Upper lobe of left lung (tissue), 6 donors: ENCODE measurements around the gene EEF1AKMT4. TPM values are rescaled to one million over a fixed set of nuclear protein-coding genes. Genes with fewer than 3 reads are reported as not detected.
A peak's percentile ranks its signal among the peaks of the same experiment; 100 is the strongest.

Source experiments
- ATAC-seq, 2 donors: fragments of 200-7000 bp; cut with Tn5 transposase; one replicate each; pipeline ENCODE4 v1.9.1; 2022; ENCODE audit warnings: mild to moderate bottlenecking in 2 of 2, moderate library complexity in 2 of 2; ENCODE audit not compliant: low FRiP score in 2 of 2
- DNase-seq, 2 donors: peaks; one replicate each; pipeline ENCODE4 v3.0.0-alpha.2; 2019 to 2020
- H3K27ac ChIP-seq, 4 donors: fragments of 200-600 bp; sonication (generic); one replicate each; pipeline ENCODE4 v1.5.1; 2016 to 2019
- H3K27me3 ChIP-seq, 4 donors: fragments of 200-600 bp; sonication (generic); one replicate each; pipeline ENCODE4 v1.5.1; 2017 to 2019
- H3K36me3 ChIP-seq, 4 donors: fragments of 200-600 bp; sonication (generic); one replicate each; pipeline ENCODE4 v1.5.1; 2016 to 2019
- H3K4me1 ChIP-seq, 4 donors: fragments of 200-600 bp; sonication (generic); one replicate each; pipeline ENCODE4 v1.5.1; 2018 to 2019
- H3K4me3 ChIP-seq, 4 donors: fragments of 200-600 bp; sonication (generic); one replicate each; pipeline ENCODE4 v1.5.1; 2017 to 2019; ENCODE audit warnings: mild to moderate bottlenecking in 2 of 4, moderate library complexity in 1 of 4
- H3K9me3 ChIP-seq, 4 donors: fragments of 200-600 bp; sonication (generic); one replicate each; pipeline ENCODE4 v1.5.1; 2018 to 2019
- EP300 ChIP-seq, 4 donors: sonication (generic); formaldehyde crosslinking; IDR thresholded peaks; one replicate each; pipeline ENCODE4 v1.5.1; 2017; ENCODE audit warnings: antibody characterized with exemption in 4 of 4, control low read depth in 2 of 4
- POLR2A ChIP-seq, 4 donors: fragments of 450-650 bp; IDR thresholded peaks; one replicate each; pipeline ENCODE4 v1.5.1; 2016 to 2017; ENCODE audit warnings: antibody characterized with exemption in 4 of 4, mild to moderate bottlenecking in 2 of 4
- POLR2AphosphoS5 ChIP-seq, 2 donors: sonication (generic); formaldehyde crosslinking; IDR thresholded peaks; one replicate each; pipeline ENCODE4 v1.5.1; 2017; ENCODE audit warnings: antibody characterized with exemption in 2 of 2
- whole genome bisulfite sequencing, 2 donors: methylation state at CpG; one replicate each; pipeline ENCODE4 v1.1.5; 2017 to 2018; 5-methylcytosine and 5-hydroxymethylcytosine counted together
- total RNA-seq, 6 donors: library from RNA; depleted of rRNA in 4 of 6; stranded (reverse); fragments of >200 nt in 4 of 6; gene quantifications; one replicate each; pipeline versions ENCODE4 v1.1.0 to v1.2.1, GENCODE V29; 2016 to 2021
- TF ChIP-seq, protein P1 (sequence below), 6 experiments: fragments of 450-650 bp in 4 of 6; fragments of 200-600 bp in 2 of 6; sonication (generic) in 2 of 6; IDR thresholded peaks; one replicate each; pipeline ENCODE4 v1.5.1; 2016 to 2019; ENCODE audit warnings: antibody characterized with exemption in 6 of 6
- donor health status: DM: no; HTN: no; CAD: no; lungs with moderate emphysema.
- donor health status: DM: no; HTN: yes; CAD: no; lungs with severe emphysema.

Gene EEF1AKMT4
- total RNA-seq, 6 donors from 2014 or later = 1.8 to 8.8 (median 4.1) TPM

- Histone ChIP-seq H3K9me3 (no peaks in the 10 kb centered on the region), H3K36me3 (no peaks in the 10 kb centered on the region), H3K4me1 (peaks cover 22 to 24% (median 22%) of the 10 kb centered on the region in 4 donors), H3K27me3 (peaks cover 2 to 38% (median 27%) of the 10 kb centered on the region in 4 donors), H3K4me3 (peak overlapping the region in 3 of 4 donors; percentile 37 to 61 (median 46)), H3K27ac (no peak overlapping the region)
- no peak for TF ChIP-seq POLR2AphosphoS5 (IDR thresholded peaks at IDR 0.05)
- TF ChIP-seq, protein P1, sequence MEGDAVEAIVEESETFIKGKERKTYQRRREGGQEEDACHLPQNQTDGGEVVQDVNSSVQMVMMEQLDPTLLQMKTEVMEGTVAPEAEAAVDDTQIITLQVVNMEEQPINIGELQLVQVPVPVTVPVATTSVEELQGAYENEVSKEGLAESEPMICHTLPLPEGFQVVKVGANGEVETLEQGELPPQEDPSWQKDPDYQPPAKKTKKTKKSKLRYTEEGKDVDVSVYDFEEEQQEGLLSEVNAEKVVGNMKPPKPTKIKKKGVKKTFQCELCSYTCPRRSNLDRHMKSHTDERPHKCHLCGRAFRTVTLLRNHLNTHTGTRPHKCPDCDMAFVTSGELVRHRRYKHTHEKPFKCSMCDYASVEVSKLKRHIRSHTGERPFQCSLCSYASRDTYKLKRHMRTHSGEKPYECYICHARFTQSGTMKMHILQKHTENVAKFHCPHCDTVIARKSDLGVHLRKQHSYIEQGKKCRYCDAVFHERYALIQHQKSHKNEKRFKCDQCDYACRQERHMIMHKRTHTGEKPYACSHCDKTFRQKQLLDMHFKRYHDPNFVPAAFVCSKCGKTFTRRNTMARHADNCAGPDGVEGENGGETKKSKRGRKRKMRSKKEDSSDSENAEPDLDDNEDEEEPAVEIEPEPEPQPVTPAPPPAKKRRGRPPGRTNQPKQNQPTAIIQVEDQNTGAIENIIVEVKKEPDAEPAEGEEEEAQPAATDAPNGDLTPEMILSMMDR (IDR thresholded peaks at IDR 0.05) = no peak
- TF ChIP-seq POLR2A (IDR thresholded peaks at IDR 0.05) = no peak
- no peak for TF ChIP-seq EP300 (IDR thresholded peaks at IDR 0.05)
- ATAC-seq (no peak), DNase-seq (peak in 1 of 2 donors; percentile 84)
- WGBS, 2 donors = 28 to 31% methylated on average over 14 to 16 of the region's 79 CpGs
Observed at GRCh38 chr3:184230603-184231528, 18.6 kb upstream of the EEF1AKMT4 start.

GRCh38 chr3:184231671-184232070, 17.8 kb upstream of the EEF1AKMT4 start:
- DNase-seq (no peak), ATAC-seq (no peak)
- 53 to 69% methylated on average over 3 of the region's 3 CpGs for WGBS, 2 donors
- TF ChIP-seq POLR2A (IDR thresholded peaks at IDR 0.05) (no peak), EP300 (IDR thresholded peaks at IDR 0.05) (no peak), POLR2AphosphoS5 (IDR thresholded peaks at IDR 0.05) (no peak)
- TF ChIP-seq, protein P1 (IDR thresholded peaks at IDR 0.05) = no peak
- Histone ChIP-seq H3K4me3 (no peak overlapping the region), H3K4me1 (peaks cover 22 to 24% (median 22%) of the 10 kb centered on the region in 4 donors), H3K27ac (no peak overlapping the region), H3K36me3 (no peaks in the 10 kb centered on the region), H3K27me3 (peaks cover 2 to 41% (median 27%) of the 10 kb centered on the region in 4 donors), H3K9me3 (no peaks in the 10 kb centered on the region)

DNA sequence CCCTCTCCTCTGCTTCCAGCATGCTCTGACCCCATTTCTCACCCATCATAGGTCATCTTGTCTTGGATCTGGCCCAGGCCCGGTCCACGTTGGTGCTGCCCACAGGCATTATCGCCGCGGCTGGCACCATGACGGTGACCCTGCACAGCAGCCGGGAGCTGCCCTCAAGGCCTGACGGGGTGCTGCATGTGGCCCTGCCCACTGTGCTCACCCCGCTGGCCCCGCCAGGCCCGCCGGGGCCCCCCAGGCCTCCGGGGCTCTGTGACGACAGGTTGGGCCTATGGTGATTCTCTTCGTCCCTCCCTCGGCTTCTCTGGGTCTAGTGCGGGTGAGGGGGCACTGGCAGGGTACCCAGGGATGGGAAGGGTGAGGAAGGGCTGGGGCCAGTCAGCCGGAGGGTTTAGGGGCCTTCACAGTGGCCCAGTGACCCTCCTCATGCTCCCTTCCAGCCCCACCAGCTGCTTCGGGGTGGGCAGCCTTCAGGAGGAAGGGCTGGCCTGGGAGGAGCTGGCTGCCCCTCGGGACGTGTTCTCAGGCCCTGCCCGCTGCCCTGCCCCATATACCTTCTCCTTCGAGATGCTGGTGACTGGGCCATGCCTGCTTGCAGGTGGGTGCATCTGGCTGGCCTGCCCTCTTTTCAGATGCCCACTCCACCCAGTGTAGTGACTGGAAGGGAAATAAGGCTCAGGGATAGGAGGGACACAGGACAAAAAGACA, 16.2 kb upstream of the EEF1AKMT4 start:
- no peak for ATAC-seq
- WGBS, 2 donors = 86 to 91% methylated on average over 10 to 23 of the region's 23 CpGs
- H3K27me3 ChIP-seq = peaks cover 2 to 33% (median 27%) of the 10 kb centered on the region in 4 donors
- TF ChIP-seq EP300 (IDR thresholded peaks at IDR 0.05) = no peak
- TF ChIP-seq, protein P1 (IDR thresholded peaks at IDR 0.05) = no peak
- no peak for TF ChIP-seq POLR2A (IDR thresholded peaks at IDR 0.05)
- no peak for TF ChIP-seq POLR2AphosphoS5 (IDR thresholded peaks at IDR 0.05)
- no peak overlapping the region for H3K27ac ChIP-seq
- no peaks in the 10 kb centered on the region for H3K36me3 ChIP-seq
- no peak overlapping the region for H3K4me3 ChIP-seq
- no peaks in the 10 kb centered on the region for H3K9me3 ChIP-seq
- H3K4me1 ChIP-seq = peaks cover 22 to 24% (median 22%) of the 10 kb centered on the region in 4 donors
- peak in 1 of 2 donors; percentile 76 for DNase-seq

GRCh38 chr3:184234224-184234623, 15.2 kb upstream of the EEF1AKMT4 start:
- ATAC-seq = peak in 1 of 2 donors; percentile 56

More at GRCh38 chr3:184234224-184234623, 15.2 kb upstream of the EEF1AKMT4 start:
- no peaks in the 10 kb centered on the region for H3K9me3 ChIP-seq
- peaks cover 0 to 26% (median 23%) of the 10 kb centered on the region in 4 donors for H3K27me3 ChIP-seq
- no peak overlapping the region for H3K4me3 ChIP-seq
- H3K27ac ChIP-seq = no peak overlapping the region
- no peaks in the 10 kb centered on the region for H3K36me3 ChIP-seq
- peak in 1 of 2 donors; percentile 84 for DNase-seq
- peaks cover 16 to 19% (median 17%) of the 10 kb centered on the region in 4 donors for H3K4me1 ChIP-seq
- 18 to 31% methylated on average over 4 of the region's 4 CpGs for WGBS, 2 donors
- TF ChIP-seq POLR2A (IDR thresholded peaks at IDR 0.05) (no peak), EP300 (IDR thresholded peaks at IDR 0.05) (no peak), POLR2AphosphoS5 (IDR thresholded peaks at IDR 0.05) (no peak)
- TF ChIP-seq, protein P1 (IDR thresholded peaks at IDR 0.05) = peak in 1 of 6 experiments; percentile 11
